ENCODE measurements around the gene GHR. TPM values are rescaled to one million over a fixed set of nuclear protein-coding genes. Genes with fewer than 3 reads are reported as not detected.

GHR gene
- total RNA-seq, 1 donor from 2014 or later: 6.4 TPM

DNA sequence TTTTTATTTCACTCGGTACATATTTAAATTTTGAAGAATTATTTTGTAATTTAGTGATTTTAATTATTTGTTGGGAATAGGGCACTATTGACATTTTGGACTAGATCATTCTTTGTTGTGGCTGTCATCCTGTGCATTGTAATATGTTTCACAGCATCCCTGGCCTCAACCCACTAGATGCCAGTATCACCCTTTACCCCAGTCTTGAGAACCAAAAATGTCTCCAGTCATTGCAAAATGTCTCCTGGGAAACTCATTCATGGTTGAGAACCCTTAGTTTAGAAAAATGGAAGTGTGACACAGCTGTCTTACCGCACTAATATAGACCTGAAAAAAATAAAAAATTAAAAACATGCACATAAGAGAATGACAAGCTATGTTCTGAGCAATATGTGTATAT is 245.0 kb downstream of the GHR start:
- DNase-seq (ENCODE audit: low spot score in 2 of 2): no peak
- no peaks in the 10 kb centered on the region for H3K4me1 ChIP-seq
- H3K36me3 ChIP-seq: no peaks in the 10 kb centered on the region
- TF ChIP-seq, protein P1, sequence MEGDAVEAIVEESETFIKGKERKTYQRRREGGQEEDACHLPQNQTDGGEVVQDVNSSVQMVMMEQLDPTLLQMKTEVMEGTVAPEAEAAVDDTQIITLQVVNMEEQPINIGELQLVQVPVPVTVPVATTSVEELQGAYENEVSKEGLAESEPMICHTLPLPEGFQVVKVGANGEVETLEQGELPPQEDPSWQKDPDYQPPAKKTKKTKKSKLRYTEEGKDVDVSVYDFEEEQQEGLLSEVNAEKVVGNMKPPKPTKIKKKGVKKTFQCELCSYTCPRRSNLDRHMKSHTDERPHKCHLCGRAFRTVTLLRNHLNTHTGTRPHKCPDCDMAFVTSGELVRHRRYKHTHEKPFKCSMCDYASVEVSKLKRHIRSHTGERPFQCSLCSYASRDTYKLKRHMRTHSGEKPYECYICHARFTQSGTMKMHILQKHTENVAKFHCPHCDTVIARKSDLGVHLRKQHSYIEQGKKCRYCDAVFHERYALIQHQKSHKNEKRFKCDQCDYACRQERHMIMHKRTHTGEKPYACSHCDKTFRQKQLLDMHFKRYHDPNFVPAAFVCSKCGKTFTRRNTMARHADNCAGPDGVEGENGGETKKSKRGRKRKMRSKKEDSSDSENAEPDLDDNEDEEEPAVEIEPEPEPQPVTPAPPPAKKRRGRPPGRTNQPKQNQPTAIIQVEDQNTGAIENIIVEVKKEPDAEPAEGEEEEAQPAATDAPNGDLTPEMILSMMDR (IDR thresholded peaks at IDR 0.05): no peak
- intact Hi-C loops (cut with DNase I): no loop called here
- no peaks in the 10 kb centered on the region for H3K27me3 ChIP-seq
- no peak overlapping the region for H3K27ac ChIP-seq
- peaks cover 5% of the 10 kb centered on the region in 2 donors for H3K9me3 ChIP-seq
- no peak overlapping the region for H3K4me3 ChIP-seq

DNA sequence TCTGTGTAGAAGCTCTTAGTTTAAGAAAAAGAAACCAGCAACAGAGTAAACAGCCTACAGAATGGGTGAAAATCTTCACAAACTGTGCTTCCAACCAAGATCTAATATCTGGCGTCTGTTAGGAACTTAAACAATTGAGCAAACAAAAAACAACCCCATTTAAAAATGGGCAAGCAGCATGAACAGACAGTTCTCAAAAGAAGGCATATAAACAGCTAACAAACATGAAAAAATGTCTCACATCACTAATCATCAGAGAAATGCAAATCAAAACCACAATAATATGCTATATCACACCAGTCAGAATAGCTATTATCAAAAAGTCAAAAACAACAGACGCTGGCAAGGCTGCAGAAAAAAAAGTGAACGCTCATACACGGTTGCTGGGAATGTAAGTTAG is 249.7 kb downstream of the GHR start:
- H3K4me1 ChIP-seq: no peaks in the 10 kb centered on the region
- intact Hi-C loops (cut with DNase I): no loop called here

DNA sequence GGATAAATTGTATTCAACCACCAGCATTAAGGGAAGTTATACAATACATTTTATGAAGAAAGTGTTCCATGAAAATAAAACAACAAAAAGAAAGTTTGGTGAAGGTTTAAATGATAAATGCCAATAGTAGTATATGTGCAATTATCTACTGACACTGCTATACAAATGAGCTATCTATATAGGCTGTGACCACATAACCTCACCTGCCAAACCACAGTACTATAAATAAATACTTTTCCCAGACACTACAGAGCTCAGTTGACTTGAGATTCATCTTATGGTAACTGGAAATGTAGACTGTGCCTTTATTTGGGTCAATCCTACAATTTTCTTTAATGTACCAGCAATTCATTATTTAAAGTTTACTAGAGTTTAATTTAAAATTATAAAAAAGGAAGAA is 252.4 kb downstream of the GHR start:
- H3K4me1 ChIP-seq: no peaks in the 10 kb centered on the region
- no peaks in the 10 kb centered on the region for H3K27me3 ChIP-seq
- DNase-seq (ENCODE audit: low spot score in 2 of 2): no peak
- no peak overlapping the region for H3K27ac ChIP-seq
- TF ChIP-seq, protein P1 (IDR thresholded peaks at IDR 0.05): no peak
- intact Hi-C loops (cut with DNase I): no loop called here
- peaks cover 0 to 5% of the 10 kb centered on the region in 2 donors for H3K9me3 ChIP-seq
- no peaks in the 10 kb centered on the region for H3K36me3 ChIP-seq
- H3K4me3 ChIP-seq: no peak overlapping the region

More for the DNA sequence above, 249.7 kb downstream of the GHR start:
- Histone ChIP-seq H3K9me3 (peaks cover 5% of the 10 kb centered on the region in 2 donors), H3K27me3 (no peaks in the 10 kb centered on the region), H3K36me3 (no peaks in the 10 kb centered on the region), H3K4me3 (no peak overlapping the region), H3K27ac (no peak overlapping the region)
- TF ChIP-seq, protein P1 (IDR thresholded peaks at IDR 0.05): no peak
- no peak for DNase-seq (ENCODE audit: low spot score in 2 of 2)

DNA sequence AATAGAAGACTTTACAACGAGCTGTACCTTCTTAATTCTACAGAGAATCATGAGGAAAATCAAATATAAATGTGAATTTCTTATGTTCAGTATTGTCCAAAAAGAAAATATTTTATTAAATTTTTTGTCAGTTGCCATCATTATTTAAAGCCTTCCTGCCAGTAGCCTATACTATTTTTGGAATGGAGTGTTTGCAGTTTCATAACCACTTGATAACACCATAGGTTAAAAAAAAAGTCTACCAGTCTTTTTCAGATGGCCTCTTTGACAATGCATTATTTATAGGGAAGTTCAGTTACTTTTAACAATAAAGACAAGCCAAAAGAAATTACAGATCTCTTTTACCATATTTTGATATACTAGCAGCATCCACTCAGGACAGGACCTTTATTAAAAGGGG is 253.1 kb downstream of the GHR start:
- Histone ChIP-seq H3K4me1 (no peaks in the 10 kb centered on the region), H3K36me3 (no peaks in the 10 kb centered on the region), H3K27ac (no peak overlapping the region), H3K9me3 (peaks cover 0 to 5% of the 10 kb centered on the region in 2 donors), H3K27me3 (no peaks in the 10 kb centered on the region), H3K4me3 (no peak overlapping the region)
- intact Hi-C loops (cut with DNase I): no loop called here
- TF ChIP-seq, protein P1 (IDR thresholded peaks at IDR 0.05): no peak
- DNase-seq (ENCODE audit: low spot score in 2 of 2): no peak

DNA sequence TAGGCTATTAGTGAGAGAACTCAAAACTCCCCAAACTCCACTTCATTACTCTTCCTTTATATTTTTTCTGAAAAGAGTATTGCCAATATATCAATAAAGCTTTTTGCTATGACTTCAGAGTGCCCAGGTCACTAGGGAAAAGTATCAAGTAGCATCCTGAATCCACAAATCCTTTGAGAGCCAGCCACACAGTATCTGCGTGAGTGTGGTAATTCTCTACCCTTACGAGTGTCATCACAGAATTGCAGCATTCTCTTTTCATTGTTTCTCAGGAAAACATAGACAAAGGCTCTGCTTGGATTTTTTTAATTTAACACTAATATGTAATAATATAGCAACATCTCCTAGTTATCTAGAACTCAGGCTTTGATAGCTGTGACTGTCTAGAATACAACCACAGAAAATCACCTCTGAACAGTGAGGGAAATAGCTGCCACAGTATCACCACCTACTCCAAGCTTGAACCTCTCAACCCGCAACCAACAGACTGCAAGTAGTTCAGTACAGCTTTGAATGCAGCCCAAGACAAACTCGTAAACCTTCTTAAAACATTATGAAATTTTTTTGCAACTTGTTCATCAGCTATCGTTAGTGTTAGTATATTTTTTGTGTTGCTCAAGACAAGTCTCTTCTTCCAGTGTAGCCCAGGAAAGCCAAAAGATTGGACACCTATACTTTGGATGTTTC is 254.1 kb downstream of the GHR start:
- Histone ChIP-seq H3K4me1 (no peaks in the 10 kb centered on the region), H3K36me3 (no peaks in the 10 kb centered on the region), H3K4me3 (no peak overlapping the region), H3K27ac (no peak overlapping the region), H3K9me3 (peaks cover 0 to 5% of the 10 kb centered on the region in 2 donors), H3K27me3 (no peaks in the 10 kb centered on the region)
- TF ChIP-seq, protein P1 (IDR thresholded peaks at IDR 0.05): no peak
- intact Hi-C loops (cut with DNase I): no loop called here
- no peak for DNase-seq (ENCODE audit: low spot score in 2 of 2)

Data from ascending aorta (tissue), 2 donors.